Mucosa of rectum (tissue), 2 donors: ENCODE measurements around the gene PACSIN2.

ENCODE experiments used
- H3K27ac ChIP-seq, 2 donors: one replicate each; pipeline ENCODE4 v1.7.0; 2013; ENCODE audit warnings: inconsistent platforms in 2 of 2, low read depth in 2 of 2, low read length in 2 of 2
- H3K27me3 ChIP-seq, 2 donors: one replicate each; pipeline ENCODE4 v1.7.0; 2013; ENCODE audit warnings: low read length in 2 of 2; ENCODE audit not compliant: control insufficient read depth in 2 of 2, insufficient read depth in 2 of 2
- H3K36me3 ChIP-seq, 2 donors: one replicate each; pipeline ENCODE4 v1.7.0; 2013; ENCODE audit warnings: low read length in 2 of 2; ENCODE audit not compliant: control insufficient read depth in 2 of 2, insufficient read depth in 2 of 2
- H3K4me1 ChIP-seq, 2 donors: one replicate each; pipeline ENCODE4 v1.7.0; 2013; ENCODE audit warnings: low read length in 2 of 2, mild to moderate bottlenecking in 1 of 2; ENCODE audit not compliant: control insufficient read depth in 2 of 2, insufficient read depth in 2 of 2
- H3K4me3 ChIP-seq, 2 donors: one replicate each; pipeline ENCODE4 v1.7.0; 2013; ENCODE audit warnings: low read length in 2 of 2
- H3K9ac ChIP-seq, 2 donors: one replicate each; pipeline ENCODE4 v1.7.0; 2013; ENCODE audit warnings: low read length in 2 of 2, low read depth in 1 of 2, mild to moderate bottlenecking in 1 of 2
- H3K9me3 ChIP-seq, 2 donors: one replicate each; pipeline ENCODE4 v1.7.0; 2013; ENCODE audit warnings: low read length in 2 of 2; ENCODE audit not compliant: control insufficient read depth in 2 of 2
- donor health status: healthy.
- donor health status: Normal muscosa, but diverticular disease.

Gene PACSIN2

GRCh38 chr22:42820045-42820763, 194.7 kb downstream of the PACSIN2 start:
- peaks cover 30 to 34% of the 10 kb centered on the region in 2 donors for H3K36me3 ChIP-seq
- H3K9ac ChIP-seq, result no peak overlapping the region
- H3K4me3 ChIP-seq, result no peak overlapping the region
- H3K27ac ChIP-seq, result no peak overlapping the region
- no peaks in the 10 kb centered on the region for H3K4me1 ChIP-seq
- H3K9me3 ChIP-seq, result no peaks in the 10 kb centered on the region
- no peaks in the 10 kb centered on the region for H3K27me3 ChIP-seq
